Left cardiac atrium (tissue), 4 donors: ENCODE data around the gene TRAF3IP1. TPM values are rescaled to one million over a fixed set of nuclear protein-coding genes. Genes with fewer than 3 reads are reported as not detected.
"Not testable (repeated sequence)": the region's sequence is repeated elsewhere in the genome, so short reads cannot be mapped to it uniquely, and the experiment has no call there.

Experiments used
- ATAC-seq, 2 donors: fragments of 200-7000 bp; cut with Tn5 transposase; one replicate each; pipeline ENCODE4 v1.9.1; 2020; ENCODE audit warnings: mild to moderate bottlenecking in 2 of 2, moderate library complexity in 2 of 2
- DNase-seq: peaks from one replicate; pipeline ENCODE4 v3.0.0-alpha.2; 2020
- intact Hi-C, 2 donors: fragments of 100-400 bp; cut with DNase I; formaldehyde crosslinking; loops; one replicate each; pipeline versions ENCODE4 v1.14.1 to v1.15.1; 2022 to 2023
- total RNA-seq, 2 donors: library from RNA; stranded (reverse); fragmentation: NEBNext Ultra II Directional; extraction: Animal tissue kit (Norgen Biotek cat#: 25700); gene quantifications; one replicate each; pipeline ENCODE4 v1.2.1, GENCODE V29; 2021
- donor health status: DM: no; HTN: yes; CAD: no.
- donor health status: DM: no; HTN: yes; CAD: no; lungs with severe emphysema.
- donor health status: DM: yes; HTN: yes; CAD: no.
- donor health status: Dilated cardiomyopathy.

The TRAF3IP1 gene
- total RNA-seq, 2 donors from 2014 or later = 12.1 to 14.2 TPM

DNA sequence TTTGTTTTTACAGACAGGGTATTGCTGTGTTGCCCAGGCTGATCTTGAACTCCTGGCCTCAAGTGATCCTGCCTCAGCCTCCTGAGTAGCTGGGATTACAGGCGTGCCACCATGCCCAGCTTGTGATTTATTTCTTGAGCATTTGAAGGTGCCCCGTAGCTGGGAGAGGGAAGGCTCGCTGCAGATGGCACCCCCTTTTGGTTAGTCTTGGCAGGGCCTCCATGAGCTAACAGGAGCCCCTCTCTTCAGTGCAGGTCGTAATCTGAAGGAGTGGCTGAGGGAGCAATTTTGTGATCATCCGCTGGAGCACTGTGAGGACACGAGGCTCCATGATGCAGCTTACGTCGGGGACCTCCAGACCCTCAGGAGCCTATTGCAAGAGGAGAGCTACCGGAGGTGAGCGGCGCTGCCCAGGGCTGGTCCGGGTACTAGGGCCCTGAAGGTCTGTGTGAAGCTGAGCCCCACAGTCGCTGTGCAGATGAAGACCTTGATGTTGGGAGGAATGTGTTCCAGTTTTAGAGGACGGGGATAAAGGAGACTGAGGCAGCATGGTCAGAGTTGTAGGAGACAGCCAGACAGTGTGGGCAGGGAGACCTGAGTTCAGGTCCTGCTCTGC, 113.1 kb downstream of the TRAF3IP1 start:
- intact Hi-C loops = no loop called here
- DNase-seq (no peak), ATAC-seq (no peak)

GRCh38 chr2:238433941-238434845, 113.9 kb downstream of the TRAF3IP1 start:
- intact Hi-C loops = no loop called here
- ATAC-seq (no peak), DNase-seq (no peak)

- ATAC-seq = no peak
- no peak for DNase-seq
- intact Hi-C loops = no loop called here
These were observed 114.8 kb downstream of the TRAF3IP1 start for GRCh38 chr2:238434846-238435751.

DNA sequence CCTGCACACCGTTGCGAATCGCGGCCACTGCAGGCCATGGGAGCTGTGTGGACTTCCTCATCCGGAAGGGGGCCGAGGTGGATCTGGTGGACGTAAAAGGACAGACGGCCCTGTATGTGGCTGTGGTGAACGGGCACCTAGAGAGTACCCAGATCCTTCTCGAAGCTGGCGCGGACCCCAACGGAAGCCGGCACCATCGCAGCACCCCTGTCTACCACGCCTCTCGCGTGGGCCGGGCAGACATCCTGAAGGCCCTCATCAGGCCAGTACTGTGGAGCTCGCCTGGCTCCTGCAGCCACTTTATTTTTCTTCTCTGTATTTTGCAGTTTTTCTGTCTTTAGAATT, 115.4 kb downstream of the TRAF3IP1 start:
- intact Hi-C loops = no loop called here
- ATAC-seq = no peak
- DNase-seq = no peak

- peak; percentile 70 to 90 for ATAC-seq
These were observed 118.8 kb downstream of the TRAF3IP1 start for GRCh38 chr2:238438856-238439849.

GRCh38 chr2:238439917-238440316, 119.6 kb downstream of the TRAF3IP1 start:
- no peak for DNase-seq
- intact Hi-C loops = no loop called here
- peak in 1 of 2 donors; percentile 15 for ATAC-seq

More at GRCh38 chr2:238438856-238439849, 118.8 kb downstream of the TRAF3IP1 start:
- DNase-seq = peak; percentile 61
- intact Hi-C loops = no loop called here

- DNase-seq (no peak), ATAC-seq (no peak)
- intact Hi-C loops = no loop called here
These were observed 120.0 kb downstream of the TRAF3IP1 start for GRCh38 chr2:238440331-238440730.

GRCh38 chr2:238440767-238441166, 120.4 kb downstream of the TRAF3IP1 start:
- DNase-seq (no peak), ATAC-seq (no peak)
- intact Hi-C loops = no loop called here

GRCh38 chr2:238441262-238442114, 121.2 kb downstream of the TRAF3IP1 start:
- ATAC-seq = no peak
- intact Hi-C loops = no loop called here
- no peak for DNase-seq

- ATAC-seq, intact Hi-C loops, DNase-seq: not testable (repeated sequence)
These were observed 121.9 kb downstream of the TRAF3IP1 start for GRCh38 chr2:238442257-238442656.

DNA sequence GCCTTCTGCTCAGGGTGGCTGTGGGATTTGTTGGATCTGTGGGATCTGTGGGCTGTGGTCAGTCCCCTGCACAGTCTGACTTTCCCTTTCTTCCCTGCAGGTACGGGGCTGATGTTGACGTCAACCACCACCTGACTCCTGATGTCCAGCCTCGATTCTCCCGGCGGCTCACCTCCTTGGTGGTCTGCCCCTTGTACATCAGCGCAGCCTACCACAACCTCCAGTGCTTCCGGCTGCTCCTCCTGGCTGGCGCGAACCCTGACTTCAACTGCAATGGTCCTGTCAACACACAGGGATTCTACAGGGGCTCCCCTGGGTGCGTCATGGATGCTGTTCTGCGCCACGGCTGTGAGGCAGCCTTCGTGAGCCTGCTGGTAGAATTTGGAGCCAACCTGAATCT, 123.9 kb downstream of the TRAF3IP1 start:
- DNase-seq (no peak), ATAC-seq (no peak)
- intact Hi-C loops = no loop called here

DNA sequence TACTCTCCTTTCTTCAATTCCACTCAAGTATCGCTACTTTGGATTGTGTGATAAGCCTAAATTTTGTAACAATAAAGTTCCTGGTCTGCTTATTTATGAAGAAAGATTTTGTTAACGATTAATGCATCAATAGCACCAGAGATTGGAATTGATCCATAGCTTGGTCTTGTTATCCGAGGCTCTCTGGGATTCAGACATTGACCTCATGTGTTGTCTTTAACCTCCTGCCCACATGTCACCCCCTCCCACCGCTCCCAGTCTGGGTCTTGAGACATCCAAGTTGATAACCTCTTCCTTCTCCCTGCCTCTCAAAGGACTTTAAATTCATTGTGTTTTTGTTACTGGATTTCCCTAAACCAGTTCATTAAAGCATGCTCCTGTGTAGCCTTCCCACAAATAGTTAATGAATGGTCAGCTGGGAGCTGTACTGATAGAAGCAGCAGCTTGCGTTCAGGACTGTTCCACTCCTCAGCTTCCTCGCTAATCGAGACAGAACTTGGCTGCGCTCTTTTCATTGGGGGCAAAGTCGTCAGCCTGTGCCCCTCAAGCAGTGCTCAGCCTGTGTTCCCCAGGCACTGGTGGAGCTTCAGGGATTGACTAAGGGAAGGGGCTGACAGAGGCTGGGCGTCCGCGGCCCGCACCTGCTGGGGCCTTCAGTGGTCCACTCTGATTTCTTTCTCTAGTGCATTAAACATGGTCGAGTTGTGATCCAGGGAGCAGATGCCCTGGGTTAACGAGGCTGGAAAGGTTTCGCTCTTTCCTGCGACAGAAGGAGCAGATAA, 125.3 kb downstream of the TRAF3IP1 start:
- ATAC-seq = no peak
- DNase-seq = no peak
- intact Hi-C loops = no loop called here

- DNase-seq = no peak
- intact Hi-C loops = no loop called here
- ATAC-seq = no peak
These were observed 126.1 kb downstream of the TRAF3IP1 start for GRCh38 chr2:238446371-238446770.

- DNase-seq = no peak
- intact Hi-C loops = no loop called here
- ATAC-seq = no peak
These were observed 128.0 kb downstream of the TRAF3IP1 start for GRCh38 chr2:238448031-238448955.

DNA sequence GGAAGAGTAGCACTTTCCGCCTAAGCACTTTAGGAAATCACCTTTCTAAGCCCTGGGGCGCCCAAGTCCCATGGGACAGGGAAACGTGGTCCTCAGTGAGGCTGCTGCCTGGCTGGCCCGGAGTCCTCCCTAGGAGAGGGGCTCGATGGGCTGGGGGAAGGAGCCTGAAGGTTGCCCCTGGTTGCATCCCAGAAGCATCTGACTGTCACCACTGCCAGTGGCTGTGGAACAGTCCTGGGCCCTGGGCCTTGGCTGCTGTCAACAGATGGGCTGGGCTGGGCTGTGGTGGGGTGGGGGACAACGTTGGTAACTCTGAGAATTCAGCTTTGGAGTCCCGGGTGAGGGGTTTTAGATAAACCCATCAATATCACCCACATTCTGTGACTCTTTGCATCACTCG, 128.9 kb downstream of the TRAF3IP1 start:
- ATAC-seq = no peak
- intact Hi-C loops = no loop called here
- DNase-seq = no peak
